Daoy (cell line): ENCODE measurements around the gene LIPA. TPM values are rescaled to one million over a fixed set of nuclear protein-coding genes. Genes with fewer than 3 reads are reported as not detected.
"Not testable (repeated sequence)": the region's sequence is repeated elsewhere in the genome, so short reads cannot be mapped to it uniquely, and the experiment has no call there.

Experiments used
- DNase-seq: peaks from one replicate; pipeline ENCODE4 v3.0.0-alpha.2; 2015; ENCODE audit warnings: low read depth
- total RNA-seq: library from RNA; depleted of rRNA; stranded (reverse); fragments of >200 nt; shearing (Covaris generic); gene quantifications from 2 replicates; pipeline ENCODE4 v1.2.3, GENCODE V29; 2014

LIPA gene
- total RNA-seq, 1 experiment from 2014 or later, result 16.2 TPM

DNA sequence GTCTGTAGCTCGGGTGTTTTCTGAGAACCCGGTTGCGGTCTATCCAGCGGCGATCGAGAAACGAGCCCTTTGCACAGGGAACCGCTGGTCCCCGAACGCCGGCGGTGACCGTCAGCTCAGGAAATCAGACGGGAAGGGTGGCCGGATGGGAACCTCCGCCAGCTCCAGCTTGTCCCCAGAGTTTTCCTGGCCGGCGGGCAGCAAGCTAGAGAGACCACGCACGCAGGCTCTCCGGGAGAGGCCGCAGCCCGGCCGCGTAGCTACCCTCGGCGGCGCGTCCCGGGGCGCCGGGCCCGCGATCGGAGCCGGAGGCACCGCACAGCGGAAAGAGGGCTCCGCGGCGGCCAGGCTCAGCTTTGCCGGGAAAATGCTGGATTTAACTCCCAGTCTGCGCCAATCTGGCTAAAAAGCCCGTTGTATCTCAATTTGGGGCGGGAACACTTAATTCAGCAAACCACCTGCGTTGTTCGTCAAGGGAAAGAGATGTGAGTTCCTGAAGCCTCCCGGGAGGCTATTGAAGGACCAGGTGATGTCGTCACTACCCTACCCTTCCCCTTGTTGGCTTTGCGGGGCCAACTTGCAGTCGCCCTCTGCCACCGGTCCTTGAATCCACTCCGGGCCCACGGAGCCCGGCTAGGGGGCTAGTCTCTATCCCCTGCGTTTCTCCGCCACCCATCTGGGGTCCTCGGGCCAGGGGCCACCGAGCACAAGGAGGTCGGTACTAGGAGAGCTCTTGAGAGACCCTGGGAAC lies 43.6 kb downstream of the LIPA start:
- peak; percentile 23 for DNase-seq

DNA sequence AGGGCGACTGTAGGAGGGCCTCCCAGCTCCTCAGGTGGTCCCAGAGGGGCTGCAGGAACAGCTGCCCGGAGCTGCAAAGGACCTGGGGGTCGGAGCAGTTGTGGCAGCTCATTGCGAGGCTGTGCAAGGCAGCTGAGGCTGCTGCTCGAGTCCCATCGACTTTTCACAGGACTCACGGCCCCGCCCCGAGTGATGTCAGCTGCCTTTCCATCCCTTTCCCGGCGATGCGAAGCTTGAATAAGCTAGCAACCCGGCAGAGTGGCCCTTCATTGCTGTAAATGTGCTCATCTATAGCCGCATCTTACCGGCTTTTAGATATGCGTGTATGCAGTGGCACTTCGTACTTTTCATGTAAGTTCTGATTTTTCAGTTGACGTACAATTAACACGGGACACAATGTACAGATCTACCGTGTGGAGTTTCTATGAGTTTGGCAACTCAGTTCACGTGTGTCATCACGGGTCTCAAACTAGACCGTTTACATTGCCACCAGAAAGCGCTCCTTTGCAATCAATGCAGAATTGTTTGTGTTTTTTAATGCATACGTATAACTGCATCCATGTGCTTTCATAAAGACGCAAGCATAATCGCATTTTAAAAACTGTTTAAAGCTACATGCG lies 44.3 kb downstream of the LIPA start, which contains the start of gene CH25H:
CH25H (minus strand) TSS at position 137 of the 620 bp plus-strand sequence; CDS start at position 112, 25 bp downstream.
- peak; percentile 80 for DNase-seq

DNA sequence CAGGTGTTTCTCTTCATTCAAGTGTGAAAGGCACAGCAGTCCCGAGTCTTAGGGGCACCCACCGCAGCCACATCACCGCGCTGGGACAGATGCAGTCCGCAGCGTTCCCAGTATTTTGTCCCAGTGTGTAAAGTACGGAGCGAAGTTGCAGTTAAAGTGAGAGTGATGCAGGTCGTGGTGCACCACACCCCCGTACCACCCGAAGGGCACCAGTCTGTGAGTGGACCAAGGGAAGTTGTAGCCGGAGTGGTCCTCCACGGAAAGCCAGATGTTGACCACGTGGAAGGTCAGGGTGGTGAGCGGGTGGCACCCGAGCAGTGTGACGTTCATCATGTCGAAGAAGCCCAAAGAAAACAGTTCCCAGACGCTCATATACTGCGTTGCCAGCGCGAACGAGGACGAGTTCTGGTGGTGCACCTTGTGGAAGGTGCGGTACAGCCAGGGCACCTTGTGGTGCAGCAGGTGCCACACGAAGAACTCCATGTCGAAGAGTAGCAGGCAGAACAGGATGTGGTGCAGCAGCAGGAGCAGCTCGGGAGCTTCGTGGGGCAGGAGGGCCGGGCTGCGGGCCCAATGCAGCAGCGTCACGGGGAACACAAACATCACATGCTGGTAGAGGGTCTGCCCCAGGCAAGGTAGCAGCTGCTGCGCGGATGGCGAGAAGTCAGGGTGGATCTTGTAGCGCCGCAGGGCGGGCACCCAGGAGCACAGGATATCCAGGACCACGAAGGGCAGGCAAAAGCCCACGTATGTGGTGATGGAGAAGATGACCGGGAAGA lies 45.0 kb downstream of the LIPA start:
- peak; percentile 36 for DNase-seq

- no peak for DNase-seq
Measured at GRCh38 chr10:89204621-89205185, 46.9 kb downstream of the LIPA start.

DNA sequence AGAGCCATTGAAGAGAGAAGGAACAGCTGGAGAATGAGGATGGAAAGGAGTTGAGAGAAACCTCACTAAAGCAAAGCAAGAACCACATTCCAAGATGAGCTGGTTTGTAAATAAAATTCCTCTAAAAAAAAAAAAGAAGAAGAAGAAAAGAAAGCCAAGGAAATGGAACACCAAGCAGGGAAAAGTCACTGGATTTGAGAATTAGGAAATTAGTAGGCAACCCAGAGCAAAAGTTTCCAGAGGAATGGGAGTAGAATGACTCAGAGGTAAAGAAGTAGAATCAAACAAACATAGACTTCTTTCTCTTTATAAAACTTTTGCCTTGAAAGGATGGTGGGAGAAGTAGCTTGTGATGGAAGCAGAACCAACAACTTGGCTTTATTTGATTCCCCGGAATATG lies 48.3 kb downstream of the LIPA start:
- DNase-seq, result no peak

- no peak for DNase-seq
Measured at GRCh38 chr10:89202033-89202425, 49.5 kb downstream of the LIPA start.

- DNase-seq, result no peak
Measured at GRCh38 chr10:89201345-89202032, 50.1 kb downstream of the LIPA start.

- DNase-seq, result no peak
Measured at GRCh38 chr10:89197473-89197872, 54.1 kb downstream of the LIPA start.

- not testable (repeated sequence) for DNase-seq
Measured at GRCh38 chr10:89191301-89191700, 60.3 kb downstream of the LIPA start.

GRCh38 chr10:89189211-89189734 lies 62.3 kb downstream of the LIPA start:
- DNase-seq, result no peak

DNA sequence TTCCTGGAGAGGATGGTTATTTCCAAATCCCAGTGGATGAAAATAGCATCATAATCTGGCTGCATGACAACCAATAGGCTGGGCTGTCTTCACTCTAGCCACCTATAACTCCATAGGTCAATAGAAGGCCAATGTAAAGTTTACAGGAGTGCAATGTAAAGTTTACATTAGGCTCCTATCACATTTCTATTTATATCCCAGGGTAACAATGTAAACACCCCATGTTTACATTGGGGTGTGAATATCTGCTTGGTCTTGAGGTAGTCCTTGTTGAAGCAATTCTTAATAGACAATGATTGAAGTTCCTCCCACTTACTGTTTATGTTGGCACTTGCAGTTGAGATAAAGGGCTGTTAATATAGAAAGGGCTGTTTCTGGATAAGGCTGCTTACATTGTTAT lies 65.9 kb downstream of the LIPA start:
- no peak for DNase-seq

- no peak for DNase-seq
Measured at GRCh38 chr10:89184638-89185037, 66.9 kb downstream of the LIPA start.

DNA sequence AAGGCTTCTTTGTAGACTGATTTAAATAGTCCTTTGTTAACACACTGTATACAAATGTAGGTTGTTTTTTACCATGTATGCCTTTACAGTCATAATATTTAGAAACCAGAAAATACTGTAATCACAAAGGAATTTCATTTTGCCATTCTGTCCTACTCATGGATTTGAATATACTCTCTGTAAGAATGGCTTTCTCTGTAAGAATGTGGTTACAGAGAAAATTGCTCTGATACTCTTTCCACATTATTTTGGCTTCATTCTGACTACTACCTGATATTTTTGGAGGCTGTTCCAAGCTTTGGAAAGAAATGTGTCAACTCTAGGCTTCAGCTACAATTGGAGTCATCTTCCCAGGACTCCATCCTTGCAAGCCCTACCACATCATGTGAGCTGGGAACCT lies 68.0 kb downstream of the LIPA start:
- no peak for DNase-seq

GRCh38 chr10:89182894-89183293 lies 68.7 kb downstream of the LIPA start:
- DNase-seq, result no peak

DNA sequence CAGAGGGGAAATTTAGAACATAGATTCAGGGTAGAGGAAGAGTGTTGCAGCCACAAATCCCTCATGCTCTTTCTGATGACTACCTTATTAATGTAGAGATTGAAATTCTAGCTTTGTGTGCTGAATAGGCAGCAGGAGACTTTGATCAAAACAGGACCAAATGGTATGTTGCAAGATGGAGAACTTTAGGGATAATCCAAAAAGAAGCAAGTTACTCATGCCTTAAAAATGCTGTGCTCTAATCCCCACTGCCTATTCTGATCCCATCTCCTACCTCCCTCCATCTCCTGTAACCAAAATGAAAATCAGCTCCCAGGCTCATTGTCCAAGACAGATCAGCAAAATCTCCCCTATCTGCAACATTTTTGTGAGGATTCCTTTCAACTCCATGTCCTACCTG lies 75.8 kb downstream of the LIPA start:
- no peak for DNase-seq

GRCh38 chr10:89173075-89173474 lies 78.5 kb downstream of the LIPA start:
- no peak for DNase-seq

- no peak for DNase-seq
Measured at GRCh38 chr10:89171996-89172395, 79.6 kb downstream of the LIPA start.

- no peak for DNase-seq
Measured at GRCh38 chr10:89171263-89171872, 80.2 kb downstream of the LIPA start.

DNA sequence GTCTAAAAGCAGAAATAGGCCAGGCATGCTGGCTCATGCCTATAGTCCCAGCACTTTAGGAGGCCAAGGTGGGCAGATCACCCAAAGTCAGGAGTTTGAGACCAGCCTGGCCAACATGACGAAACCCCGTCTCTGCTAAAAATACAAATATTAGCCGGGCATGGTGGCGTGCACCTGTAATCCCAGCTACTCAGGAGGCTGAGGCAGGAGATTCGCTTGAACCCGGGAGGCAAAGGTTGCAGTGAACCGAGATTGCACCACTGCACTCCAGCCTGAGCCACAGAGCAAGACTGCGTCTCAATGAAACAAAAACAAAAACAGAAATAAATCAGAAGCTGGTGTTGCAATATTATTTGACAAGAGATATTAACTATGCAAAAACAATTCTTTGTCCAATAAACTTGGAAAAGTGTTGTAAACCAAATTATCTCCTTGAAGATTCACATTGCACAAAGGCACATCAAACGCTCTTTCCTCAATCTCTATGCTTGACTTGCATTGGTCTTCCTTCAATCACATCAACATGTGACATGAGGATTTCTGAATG lies 83.1 kb downstream of the LIPA start:
- DNase-seq, result not testable (repeated sequence)

DNA sequence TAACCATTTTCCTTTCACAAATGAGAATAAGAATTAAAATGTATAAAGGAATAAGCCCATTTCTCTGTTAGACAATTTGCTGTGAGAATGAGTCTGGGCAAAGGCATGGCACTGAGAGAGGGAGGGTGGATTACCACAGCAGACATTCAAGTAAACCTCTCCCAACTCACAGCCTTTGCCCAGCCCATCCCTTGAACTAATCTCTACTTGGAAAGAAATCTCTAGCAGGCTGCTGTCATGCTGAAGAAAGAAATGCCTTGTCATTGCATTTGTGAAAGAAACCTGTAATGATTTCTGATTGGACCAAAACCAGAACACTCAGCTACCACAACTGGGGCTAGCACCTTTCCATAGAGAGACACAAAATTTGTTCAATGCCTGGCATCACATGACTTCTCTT lies 83.7 kb downstream of the LIPA start:
- DNase-seq, result no peak

DNA sequence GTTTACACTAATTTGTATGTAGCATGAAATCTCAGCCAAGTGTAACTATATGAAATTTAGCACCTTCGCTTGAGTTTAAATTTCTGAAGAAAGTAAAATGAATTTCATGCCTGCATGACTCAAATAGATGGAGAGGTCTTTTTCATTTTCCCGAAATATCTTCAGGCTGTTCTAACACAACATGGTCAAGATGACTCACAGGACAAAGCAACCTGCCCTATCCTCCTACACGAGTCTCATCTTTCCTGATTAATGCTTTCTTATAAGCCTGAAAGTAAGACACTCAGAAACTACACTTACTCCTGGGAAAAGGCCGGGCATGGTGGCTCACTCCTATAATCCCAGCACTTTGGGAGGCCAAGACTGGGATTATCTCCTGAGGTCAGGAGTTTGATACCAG lies 85.7 kb downstream of the LIPA start:
- DNase-seq, result peak; percentile 17
